ENCODE data around the gene BABAM1.
"Not testable (repeated sequence)": the region's sequence is repeated elsewhere in the genome, so short reads cannot be mapped to it uniquely, and the experiment has no call there.

Gene BABAM1

GRCh38 chr19:17264641-17264979, 2.6 kb upstream of the BABAM1 start, which contains the start of gene USHBP1:
Gene USHBP1 (minus strand): TSS chr19:17264745. CDS start chr19:17264299, 446 bp downstream.
- TF ChIP-seq CTCF (conservative IDR thresholded peaks at IDR 0.05) (no peak), ZFX (IDR thresholded peaks at IDR 0.05) (no peak)
- H3K27ac ChIP-seq = no peak within 1 kb of the TSS

GRCh38 chr19:17266026-17266425, 1.2 kb upstream of the BABAM1 start:
- TF ChIP-seq ZFX (IDR thresholded peaks at IDR 0.05) (no peak), CTCF (conservative IDR thresholded peaks at IDR 0.05) (no peak)
- no peak overlapping the region for H3K27ac ChIP-seq

- no peak for TF ChIP-seq CTCF (conservative IDR thresholded peaks at IDR 0.05)
- no peak for TF ChIP-seq ZFX (IDR thresholded peaks at IDR 0.05)
- H3K27ac ChIP-seq = no peak overlapping the region
Observed at GRCh38 chr19:17266589-17266974, 661 bp upstream of the BABAM1 start.

- peak overlapping the region; percentile 73; the same call in 1 of the 2 replicates for H3K27ac ChIP-seq
- TF ChIP-seq ZFX (IDR thresholded peaks at IDR 0.05) (no peak), CTCF (conservative IDR thresholded peaks at IDR 0.05) (no peak)
Observed at GRCh38 chr19:17268754-17269153, 1.5 kb downstream of the BABAM1 start.

GRCh38 chr19:17274892-17275291, 7.6 kb downstream of the BABAM1 start:
- H3K27ac ChIP-seq = not testable (repeated sequence)

GRCh38 chr19:17275441-17276175, 8.4 kb downstream of the BABAM1 start:
- no peak for TF ChIP-seq ZFX (IDR thresholded peaks at IDR 0.05)
- TF ChIP-seq CTCF (conservative IDR thresholded peaks at IDR 0.05) = no peak
- no peak overlapping the region for H3K27ac ChIP-seq

GRCh38 chr19:17279436-17279835, 12.2 kb downstream of the BABAM1 start:
- no peak for TF ChIP-seq ZFX (IDR thresholded peaks at IDR 0.05)
- TF ChIP-seq CTCF (conservative IDR thresholded peaks at IDR 0.05) = no peak
- H3K27ac ChIP-seq = no peak overlapping the region

All from C4-2B (cell line).